Caco-2 (cell line): ENCODE measurements around the gene HAUS3. TPM values are rescaled to one million over a fixed set of nuclear protein-coding genes. Genes with fewer than 3 reads are reported as not detected.

ENCODE experiments used
- BruUV-seq: library from RNA; stranded (reverse); fragments of 400-500 nt; replicated peaks from 2 replicates; lab custom pipeline; 2021; lab: Mats Ljungman, UMichigan
- CTCF ChIA-PET: fragments of 300-600 bp; sonication (Branson Sonifier 250); formaldehyde crosslinking; loops from one replicate; lab custom pipeline; 2022; ENCODE audit warnings: antibody characterized with exemption; lab: Charles Lee
- POLR2A ChIA-PET: fragments of 300-600 bp; sonication (Branson Sonifier 250); formaldehyde crosslinking; loops from one replicate; lab custom pipeline; 2022; ENCODE audit warnings: antibody characterized with exemption; lab: Charles Lee
- DNase-seq, 2 experiments: peaks; one replicate each; pipeline versions ENCODE4 v3.0.0 to v3.0.0-alpha.2; 2020 to 2022
- H3K27me3 ChIP-seq: replicated peaks from 2 replicates; pipeline ENCODE4 v1.6.0; 2011; ENCODE audit warnings: low read length; ENCODE audit not compliant: control insufficient read depth, insufficient read depth
- H3K36me3 ChIP-seq: 2 replicates; pipeline ENCODE4 v1.5.1; 2011; ENCODE audit warnings: low read length; ENCODE audit not compliant: control insufficient read depth, insufficient read depth
- H3K4me1 ChIP-seq: fragments of 250-450 bp; sonication (Bioruptor Pico); 2 replicates; pipeline ENCODE4 v1.5.1; 2020; ENCODE audit warnings: mild to moderate bottlenecking
- H3K4me3 ChIP-seq: 2 replicates; pipeline ENCODE4 v1.5.1; 2011; ENCODE audit warnings: low read depth, mild to moderate bottlenecking, control low read depth, low read length
- H3K9me3 ChIP-seq: fragments of 250-450 bp; sonication (Bioruptor Pico); 2 replicates; pipeline ENCODE4 v1.5.1; 2020; ENCODE audit warnings: mild to moderate bottlenecking, moderate library complexity
- H3K27ac Mint-ChIP-seq: one replicate; pipeline ENCODE4 v1.8.0; 2022; ENCODE audit warnings: mixed read lengths; ENCODE audit not compliant: unreplicated experiment
- H3K27me3 Mint-ChIP-seq: one replicate; pipeline ENCODE4 v1.8.0; 2022; ENCODE audit warnings: mixed read lengths; ENCODE audit not compliant: insufficient read depth, unreplicated experiment
- H3K36me3 Mint-ChIP-seq: one replicate; pipeline ENCODE4 v1.8.0; 2022; ENCODE audit warnings: mild to moderate bottlenecking, mixed read lengths; ENCODE audit not compliant: insufficient read depth, unreplicated experiment
- H3K4me1 Mint-ChIP-seq: one replicate; pipeline ENCODE4 v1.8.0; 2022; ENCODE audit warnings: low read depth, mixed read lengths; ENCODE audit not compliant: unreplicated experiment
- H3K4me3 Mint-ChIP-seq: one replicate; pipeline ENCODE4 v1.8.0; 2022; ENCODE audit warnings: mild to moderate bottlenecking, moderate library complexity, mixed read lengths; ENCODE audit not compliant: unreplicated experiment
- H3K9me3 Mint-ChIP-seq: one replicate; pipeline ENCODE4 v1.8.0; 2022; ENCODE audit warnings: mixed read lengths; ENCODE audit not compliant: unreplicated experiment
- intact Hi-C: fragments of 100-400 bp; cut with micrococcal nuclease; formaldehyde crosslinking; loops from one replicate; pipeline ENCODE4 v1.10.0; 2022; ENCODE audit not compliant: unreplicated experiment
- total RNA-seq: library from RNA; stranded (reverse); gene quantifications from 2 replicates; pipeline ENCODE4 v1.2.3, GENCODE V29; 2022
- TF ChIP-seq, protein P1 (sequence below), 2 experiments: fragments of 200-600 bp in 1 of 2; IDR thresholded peaks; 1 replicate in 1 of 2; 2 replicates in 1 of 2; pipeline versions ENCODE4 v1.5.1 to v1.8.0; 2011 to 2022; ENCODE audit warnings: antibody characterized with exemption in 1 of 2, control low read depth in 1 of 2, inconsistent platforms in 1 of 2, low read depth in 1 of 2, low read length in 1 of 2, mild to moderate bottlenecking in 1 of 2, moderate library complexity in 1 of 2; ENCODE audit not compliant: insufficient read depth in 1 of 2, severe bottlenecking in 1 of 2, unreplicated experiment in 1 of 2

The HAUS3 gene
- total RNA-seq, 1 experiment from 2014 or later: 17.9 TPM

DNA sequence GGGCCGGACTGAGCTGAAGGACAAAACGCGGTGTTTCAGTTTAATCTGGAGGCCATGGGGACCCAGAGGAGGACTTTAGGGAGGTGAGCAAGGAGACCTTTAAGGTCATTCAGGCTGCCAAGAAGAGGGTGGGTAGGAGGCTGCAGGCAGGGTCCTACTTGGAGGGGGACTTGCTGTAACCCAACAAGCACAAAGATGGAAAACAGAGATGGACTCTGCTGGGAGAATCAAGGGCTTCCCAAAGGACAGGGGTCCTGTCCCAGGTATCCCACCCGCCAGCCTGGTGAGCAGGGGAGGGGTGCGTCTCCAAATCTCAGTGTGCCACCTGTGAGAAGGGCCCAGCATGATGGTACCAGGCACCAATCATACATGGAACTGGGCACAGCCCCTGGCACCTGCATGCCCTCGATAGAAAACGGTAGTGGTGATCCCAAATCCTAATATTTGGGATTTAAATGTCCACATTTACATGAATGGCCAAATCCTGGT lies 3.9 kb upstream of the HAUS3 start:
- Mint-ChIP-seq H3K9me3 (no peaks in the 10 kb centered on the region), H3K27me3 (no peaks in the 10 kb centered on the region), H3K36me3 (no peaks in the 10 kb centered on the region), H3K4me1 (peaks cover 8% of the 10 kb centered on the region), H3K4me3 (no peak overlapping the region), H3K27ac (no peak overlapping the region)
- no TSS peak for BruUV-seq
- intact Hi-C loops: loop anchor here (10.0 kb wide), 1 partner anchor 109 kb away; no protein-coding TSS in a partner anchor
- Histone ChIP-seq H3K9me3 (no peaks in the 10 kb centered on the region), H3K27me3 (no peaks in the 10 kb centered on the region), H3K4me3 (no peak overlapping the region), H3K4me1 (no peaks in the 10 kb centered on the region), H3K36me3 (no peaks in the 10 kb centered on the region)
- no peak for DNase-seq
- ChIA-PET CTCF (no interaction called here), POLR2A (no interaction called here)
- TF ChIP-seq, protein P1, sequence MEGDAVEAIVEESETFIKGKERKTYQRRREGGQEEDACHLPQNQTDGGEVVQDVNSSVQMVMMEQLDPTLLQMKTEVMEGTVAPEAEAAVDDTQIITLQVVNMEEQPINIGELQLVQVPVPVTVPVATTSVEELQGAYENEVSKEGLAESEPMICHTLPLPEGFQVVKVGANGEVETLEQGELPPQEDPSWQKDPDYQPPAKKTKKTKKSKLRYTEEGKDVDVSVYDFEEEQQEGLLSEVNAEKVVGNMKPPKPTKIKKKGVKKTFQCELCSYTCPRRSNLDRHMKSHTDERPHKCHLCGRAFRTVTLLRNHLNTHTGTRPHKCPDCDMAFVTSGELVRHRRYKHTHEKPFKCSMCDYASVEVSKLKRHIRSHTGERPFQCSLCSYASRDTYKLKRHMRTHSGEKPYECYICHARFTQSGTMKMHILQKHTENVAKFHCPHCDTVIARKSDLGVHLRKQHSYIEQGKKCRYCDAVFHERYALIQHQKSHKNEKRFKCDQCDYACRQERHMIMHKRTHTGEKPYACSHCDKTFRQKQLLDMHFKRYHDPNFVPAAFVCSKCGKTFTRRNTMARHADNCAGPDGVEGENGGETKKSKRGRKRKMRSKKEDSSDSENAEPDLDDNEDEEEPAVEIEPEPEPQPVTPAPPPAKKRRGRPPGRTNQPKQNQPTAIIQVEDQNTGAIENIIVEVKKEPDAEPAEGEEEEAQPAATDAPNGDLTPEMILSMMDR (IDR thresholded peaks at IDR 0.05; ENCODE audit: insufficient read depth in 1 of 2, low read depth in 1 of 2, low read length in 1 of 2, severe bottlenecking in 1 of 2, unreplicated experiment in 1 of 2): no peak

GRCh38 chr4:2245057-2245786 lies 3.3 kb upstream of the HAUS3 start:
- intact Hi-C loops: loop anchor here (10.0 kb wide), 1 partner anchor 110 kb away; no protein-coding TSS in a partner anchor
- H3K9me3 Mint-ChIP-seq: no peaks in the 10 kb centered on the region
- no peak overlapping the region for H3K4me3 Mint-ChIP-seq
- no peak overlapping the region for H3K27ac Mint-ChIP-seq
- ChIA-PET CTCF (no interaction called here), POLR2A (no interaction called here)
- TF ChIP-seq, protein P1 (IDR thresholded peaks at IDR 0.05; ENCODE audit: insufficient read depth in 1 of 2, low read depth in 1 of 2, low read length in 1 of 2, severe bottlenecking in 1 of 2, unreplicated experiment in 1 of 2): no peak
- Histone ChIP-seq H3K36me3 (no peaks in the 10 kb centered on the region), H3K4me3 (no peak overlapping the region), H3K9me3 (no peaks in the 10 kb centered on the region), H3K27me3 (no peaks in the 10 kb centered on the region), H3K4me1 (peaks cover 5% of the 10 kb centered on the region; the same call in 1 of the 2 replicates)
- peaks cover 15% of the 10 kb centered on the region for H3K4me1 Mint-ChIP-seq
- DNase-seq: no peak
- H3K36me3 Mint-ChIP-seq: no peaks in the 10 kb centered on the region
- H3K27me3 Mint-ChIP-seq: no peaks in the 10 kb centered on the region
- no TSS peak for BruUV-seq

- H3K4me3 Mint-ChIP-seq: no peak overlapping the region
- H3K9me3 ChIP-seq: no peaks in the 10 kb centered on the region
- H3K36me3 Mint-ChIP-seq: no peaks in the 10 kb centered on the region
- H3K9me3 Mint-ChIP-seq: no peaks in the 10 kb centered on the region
- H3K4me1 ChIP-seq: peaks cover 14% of the 10 kb centered on the region; the same call in 1 of the 2 replicates
- intact Hi-C loops: loop anchor here (2.0 to 10.0 kb wide), 4 partner anchors 19 to 218 kb away; partner anchors contain the start of genes CFAP99, MXD4 and ZFYVE28
- H3K4me3 ChIP-seq: no peak overlapping the region
- no peaks in the 10 kb centered on the region for H3K27me3 ChIP-seq
- no peaks in the 10 kb centered on the region for H3K36me3 ChIP-seq
- TF ChIP-seq, protein P1 (IDR thresholded peaks at IDR 0.05; ENCODE audit: insufficient read depth in 1 of 2, low read depth in 1 of 2, low read length in 1 of 2, severe bottlenecking in 1 of 2, unreplicated experiment in 1 of 2): no peak
- H3K27me3 Mint-ChIP-seq: no peaks in the 10 kb centered on the region
- no TSS peak for BruUV-seq
- peaks cover 23% of the 10 kb centered on the region for H3K4me1 Mint-ChIP-seq
- DNase-seq: peak; percentile 36 to 50
- ChIA-PET POLR2A (interaction anchor here (0.6 kb wide), 1 partner anchor 9 kb away, joined by 6 read pairs; no protein-coding TSS in a partner anchor), CTCF (interaction anchor here (0.6 kb wide), 1 partner anchor 481 kb away, joined by 12 read pairs; no protein-coding TSS in a partner anchor)
- no peak overlapping the region for H3K27ac Mint-ChIP-seq
Observed at GRCh38 chr4:2243681-2244380, 1.9 kb upstream of the HAUS3 start.
